GM21786 (cell line): ENCODE data around the gene RASL11B.

ENCODE experiments used
- ATAC-seq: cut with Tn5 transposase; IDR thresholded peaks from one replicate; pipeline ENCODE4 v1.9.1; 2021; ENCODE audit not compliant: unreplicated experiment

RASL11B gene

GRCh38 chr4:52873191-52873590 lies 11.1 kb downstream of the RASL11B start:
- no peak for ATAC-seq

DNA sequence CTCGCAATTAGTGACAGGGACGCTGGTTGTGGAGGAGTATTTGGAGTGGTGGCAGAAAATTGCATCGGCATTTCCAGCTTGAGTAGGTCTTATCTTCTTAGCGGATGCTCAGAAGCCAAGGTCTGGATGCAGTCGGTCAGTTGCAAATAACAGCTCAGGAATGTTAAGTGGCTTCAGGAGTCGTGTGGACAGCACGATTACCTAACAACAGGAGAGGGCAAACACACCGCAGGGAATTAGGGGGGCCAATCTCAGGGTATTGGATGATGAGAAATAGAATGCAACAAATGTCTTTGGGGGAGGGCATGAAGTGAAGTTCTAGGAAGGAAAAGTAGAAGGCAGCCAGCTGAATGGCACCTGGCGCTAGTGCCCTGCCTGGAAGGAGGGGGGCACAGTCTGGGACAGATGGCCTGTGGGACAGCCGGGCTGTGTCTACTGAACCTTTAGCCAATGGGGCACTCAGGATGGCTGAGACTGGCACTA lies 11.8 kb downstream of the RASL11B start:
- no peak for ATAC-seq

DNA sequence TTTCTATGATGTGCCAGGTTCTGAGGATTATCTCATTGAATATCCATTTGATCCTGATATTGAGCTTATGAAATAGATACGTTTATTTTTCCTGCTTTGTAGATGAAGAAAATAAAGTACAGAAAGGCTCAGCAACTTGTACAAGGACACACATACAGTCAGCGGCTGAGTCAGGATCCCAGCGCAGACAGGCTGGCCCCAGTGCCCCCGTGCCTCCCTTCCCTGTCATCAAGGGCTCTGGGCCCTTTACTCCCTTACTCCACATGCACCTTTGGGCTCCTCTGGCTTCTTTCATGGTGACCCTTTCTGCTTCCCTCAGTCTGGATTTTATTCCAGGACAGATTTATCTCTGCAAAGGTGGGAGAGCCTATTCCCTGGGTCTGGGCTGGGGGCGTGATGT lies 12.8 kb downstream of the RASL11B start:
- ATAC-seq: no peak

DNA sequence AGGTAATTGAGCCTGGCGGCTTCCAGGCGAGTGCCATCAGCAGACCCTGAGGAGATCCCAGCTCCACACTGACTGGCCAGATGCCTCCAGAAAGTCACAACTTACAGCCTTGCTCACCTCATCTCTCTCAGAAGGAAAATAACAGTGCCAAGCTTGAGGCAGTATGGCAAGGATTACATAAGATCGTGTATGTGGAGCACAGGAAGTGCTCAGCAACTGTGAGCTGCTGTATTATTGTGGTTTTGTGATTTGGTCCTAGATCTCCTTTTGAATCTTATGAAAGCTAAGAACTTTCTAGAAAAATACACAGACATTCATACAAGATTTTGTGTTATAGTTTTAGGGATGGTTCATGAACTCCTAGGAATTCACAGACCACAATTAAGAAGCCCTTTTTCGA lies 14.0 kb downstream of the RASL11B start:
- no peak for ATAC-seq

DNA sequence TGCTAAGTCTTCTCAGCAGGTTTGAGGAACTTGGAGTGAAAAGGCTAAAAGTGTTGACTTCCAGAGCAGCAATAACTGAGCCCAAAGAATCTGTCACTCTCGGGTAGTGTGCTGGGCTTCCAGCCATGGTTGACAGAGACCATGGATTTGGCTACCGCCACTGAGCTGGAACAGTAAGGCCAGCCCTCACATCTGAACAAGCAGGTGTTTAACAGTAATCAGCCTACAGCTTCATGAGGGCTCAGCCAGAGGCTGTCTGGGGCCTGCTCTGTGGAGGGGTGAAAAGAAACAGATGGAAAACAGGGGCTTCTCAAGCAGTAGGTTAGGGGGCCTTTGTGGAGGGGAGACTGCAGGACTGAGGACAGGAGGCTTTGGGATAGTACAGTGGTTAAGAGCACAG lies 14.9 kb downstream of the RASL11B start:
- no peak for ATAC-seq

DNA sequence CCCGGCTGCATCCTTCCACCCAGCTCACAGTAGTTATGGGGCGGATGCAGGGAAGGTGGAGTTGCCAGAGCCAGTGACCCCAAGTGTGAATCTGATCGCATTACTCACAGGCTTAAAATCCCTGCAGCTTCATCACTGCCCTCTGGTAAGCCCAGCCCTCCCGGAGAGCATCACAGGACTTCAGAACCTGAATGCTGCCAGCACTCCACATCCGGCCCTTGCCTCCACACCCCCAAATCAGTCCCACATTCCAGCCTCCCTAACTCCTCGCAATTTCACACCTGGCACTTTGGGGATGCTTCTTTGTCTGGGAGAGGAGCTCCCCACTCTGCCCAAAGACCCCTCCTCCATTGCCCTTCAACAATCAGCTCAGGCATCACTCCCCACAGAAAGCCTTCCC lies 15.6 kb downstream of the RASL11B start:
- no peak for ATAC-seq

- ATAC-seq: no peak
Observed at GRCh38 chr4:52879471-52879870, 17.4 kb downstream of the RASL11B start.

DNA sequence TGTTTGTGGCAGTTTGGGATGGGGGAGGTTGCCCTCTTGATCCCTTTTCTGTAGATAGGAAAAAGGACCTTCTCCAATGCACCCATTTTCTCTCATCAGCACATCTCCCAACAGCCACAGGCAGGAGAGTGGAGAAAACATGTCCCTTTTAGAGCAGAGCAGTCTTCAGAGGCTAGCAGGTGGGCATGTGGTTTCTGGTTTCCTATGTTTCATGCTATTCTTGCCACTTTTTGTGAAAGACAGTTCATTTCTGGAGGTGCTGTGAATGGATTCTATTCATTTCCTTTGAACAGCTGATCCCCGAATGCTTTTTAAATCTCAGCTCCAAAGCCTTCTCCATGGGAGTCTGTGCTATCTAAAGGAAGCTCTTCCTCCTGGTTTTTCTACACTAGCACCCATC lies 18.9 kb downstream of the RASL11B start:
- ATAC-seq: no peak

GRCh38 chr4:52883183-52883621 lies 21.1 kb downstream of the RASL11B start:
- no peak for ATAC-seq

- ATAC-seq: no peak
Observed at GRCh38 chr4:52883707-52884669, 21.9 kb downstream of the RASL11B start.

DNA sequence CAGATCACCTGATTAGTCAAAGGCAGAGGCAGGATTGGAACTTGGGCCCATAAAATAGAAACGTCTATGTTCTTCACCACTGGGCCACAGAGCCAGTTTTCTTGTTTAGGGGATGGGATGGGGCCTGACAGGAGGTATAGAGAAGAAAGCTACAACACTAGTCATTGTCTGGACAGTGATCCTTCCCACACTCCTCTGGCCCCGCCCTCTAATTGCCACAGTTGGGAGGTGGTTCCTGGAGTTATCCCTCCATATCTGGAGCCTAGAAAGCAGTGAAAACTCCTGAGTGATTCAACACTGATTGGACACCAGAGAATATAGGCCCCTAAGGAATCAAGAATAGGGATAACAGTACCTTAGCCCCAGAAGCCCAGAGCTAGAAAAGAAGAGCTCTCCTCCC lies 22.9 kb downstream of the RASL11B start:
- no peak for ATAC-seq

- no peak for ATAC-seq
Observed at GRCh38 chr4:52889354-52889753, 27.2 kb downstream of the RASL11B start.

DNA sequence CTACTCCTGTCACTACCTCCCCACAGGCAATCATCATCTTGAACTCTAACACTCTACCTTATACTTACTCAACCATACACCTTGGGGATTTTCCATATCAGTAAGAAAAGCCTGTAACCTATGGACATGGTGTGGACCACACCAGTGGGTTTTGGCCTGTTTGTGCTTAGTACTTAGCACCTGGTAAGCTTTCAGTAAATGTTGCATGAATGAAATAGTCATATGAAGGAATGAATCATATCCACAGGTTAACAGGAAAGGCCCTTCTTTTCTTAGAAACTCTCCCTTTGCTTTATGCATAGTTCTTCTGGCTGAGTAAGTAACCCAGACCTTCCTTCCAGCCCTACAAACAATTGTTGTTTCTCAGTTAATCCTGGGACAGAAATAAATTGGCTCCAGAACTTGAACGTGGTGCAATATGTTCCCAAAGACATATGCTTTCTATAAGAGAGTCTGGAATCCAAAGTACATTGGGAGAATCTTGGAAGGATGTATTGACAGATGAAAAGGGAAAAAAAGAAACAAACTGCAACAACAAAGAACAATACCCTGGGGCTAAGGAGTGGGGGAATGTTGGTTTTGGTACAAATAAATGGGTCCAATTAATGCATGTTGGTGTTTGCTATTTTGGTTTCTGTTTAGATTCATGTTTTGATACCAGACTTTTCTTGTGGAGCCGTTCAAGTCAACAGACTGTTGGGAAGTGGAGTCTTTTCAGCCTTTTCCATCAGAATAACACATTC lies 27.8 kb downstream of the RASL11B start:
- ATAC-seq: no peak

DNA sequence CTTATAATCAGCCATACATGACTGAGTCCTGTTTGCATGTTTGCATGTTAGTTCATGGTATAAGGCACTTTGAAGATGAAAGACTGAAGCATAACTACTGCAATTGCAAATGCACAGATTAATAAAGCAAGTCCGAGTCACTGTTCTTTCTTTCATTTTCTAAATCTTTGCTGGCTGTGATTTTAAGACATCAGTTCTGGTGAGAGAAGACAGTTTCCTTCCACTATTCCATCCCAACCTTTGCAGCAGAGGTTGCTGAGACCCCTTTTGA lies 28.3 kb downstream of the RASL11B start:
- ATAC-seq: no peak

- ATAC-seq: no peak
Observed at GRCh38 chr4:52891743-52892142, 29.6 kb downstream of the RASL11B start.

GRCh38 chr4:52892880-52893279 lies 30.8 kb downstream of the RASL11B start:
- no peak for ATAC-seq

GRCh38 chr4:52894443-52894842 lies 32.3 kb downstream of the RASL11B start:
- no peak for ATAC-seq

DNA sequence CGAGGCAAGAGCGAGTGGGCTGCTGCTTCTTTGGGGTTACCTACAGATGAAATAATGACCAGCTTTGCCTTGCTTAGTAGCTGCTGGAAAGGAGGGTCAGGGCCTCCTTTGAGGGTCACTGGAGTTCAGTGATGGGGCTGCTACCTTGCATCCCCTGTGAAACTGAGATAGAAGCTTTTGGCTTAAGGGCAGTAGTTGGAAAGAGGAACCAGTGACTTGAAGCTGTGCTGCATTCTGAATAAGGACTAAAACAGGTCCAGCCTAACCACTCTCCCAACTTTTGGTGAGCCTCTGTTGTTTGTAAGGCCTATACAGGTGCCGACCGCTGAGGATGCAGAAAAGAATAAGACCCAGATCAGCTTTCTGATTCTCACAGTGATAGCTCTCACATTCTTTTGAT lies 41.2 kb downstream of the RASL11B start:
- no peak for ATAC-seq

DNA sequence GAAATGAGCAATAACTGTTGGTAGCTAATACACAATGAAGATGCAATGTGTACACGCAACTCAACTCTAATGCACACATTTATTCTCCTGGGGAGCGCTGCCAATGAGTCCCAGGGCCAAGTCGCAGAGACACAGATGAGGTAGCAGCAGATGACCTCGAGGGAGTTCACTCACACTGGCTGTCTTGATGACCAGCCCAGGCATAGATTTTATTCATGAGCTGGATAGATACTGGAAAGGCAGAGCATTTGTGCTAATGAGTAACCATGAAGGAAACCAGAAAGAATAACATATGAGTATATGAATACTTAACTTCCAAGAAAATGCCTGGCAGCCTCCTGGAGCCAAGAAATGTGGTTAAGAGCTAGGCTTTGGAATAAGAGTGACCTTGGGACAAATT lies 42.3 kb downstream of the RASL11B start:
- no peak for ATAC-seq

GRCh38 chr4:52907510-52907909 lies 45.4 kb downstream of the RASL11B start:
- ATAC-seq: no peak

GRCh38 chr4:52910115-52910514 lies 48.0 kb downstream of the RASL11B start:
- no peak for ATAC-seq

DNA sequence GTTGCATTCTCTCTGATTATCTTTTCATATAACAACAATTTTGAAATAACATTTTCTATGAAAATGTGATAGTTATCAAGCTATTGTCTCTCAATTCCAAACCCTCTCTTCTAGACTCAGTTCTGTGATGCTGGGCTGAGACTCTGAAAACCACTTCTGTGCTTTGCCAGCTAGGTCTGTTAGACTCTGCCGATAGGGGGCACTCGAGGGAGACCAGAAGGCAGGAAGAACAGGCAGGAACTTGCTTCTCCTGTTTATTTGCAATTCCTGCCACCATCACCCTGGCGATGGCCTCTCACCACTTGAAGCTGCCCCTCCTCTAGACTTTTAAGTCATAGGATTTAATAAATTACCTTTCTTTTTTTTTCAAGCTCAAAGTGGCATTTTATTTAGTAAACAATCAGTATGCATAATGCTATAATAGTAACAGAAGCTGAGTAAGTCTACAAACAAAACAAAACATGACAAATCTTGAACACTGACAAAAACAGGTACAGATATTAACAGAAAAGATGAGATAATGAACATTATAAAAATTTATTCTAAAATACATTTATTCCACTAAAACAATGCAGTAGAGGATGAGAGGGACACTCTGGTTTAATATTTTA lies 49.7 kb downstream of the RASL11B start:
- ATAC-seq: peak; percentile 93
